Left ventricle myocardium inferior (tissue), 1 donor: ENCODE results near the gene PTPRN2. TPM values are rescaled to one million over a fixed set of nuclear protein-coding genes. Genes with fewer than 3 reads are reported as not detected.
"Not testable (repeated sequence)": the region's sequence is repeated elsewhere in the genome, so short reads cannot be mapped to it uniquely, and the experiment has no call there.

Experiments used
- DNase-seq: peaks from one replicate; pipeline ENCODE4 v3.0.0-alpha.2; 2020
- H3K27ac ChIP-seq: fragments of 200-600 bp; replicated peaks from 2 replicates; pipeline ENCODE4 v1.8.0; 2021
- H3K27me3 ChIP-seq: fragments of 200-600 bp; 2 replicates; pipeline ENCODE4 v1.8.0; 2021; ENCODE audit warnings: low read depth
- H3K36me3 ChIP-seq: fragments of 200-600 bp; 2 replicates; pipeline ENCODE4 v1.8.0; 2021
- H3K4me1 ChIP-seq: fragments of 200-600 bp; 2 replicates; pipeline ENCODE4 v1.8.0; 2021
- H3K4me3 ChIP-seq: fragments of 200-600 bp; 2 replicates; pipeline ENCODE4 v1.8.0; 2021; ENCODE audit warnings: mild to moderate bottlenecking, moderate library complexity
- H3K9me3 ChIP-seq: fragments of 200-600 bp; replicated peaks from 2 replicates; pipeline ENCODE4 v1.8.0; 2021
- intact Hi-C: fragments of 100-400 bp; cut with micrococcal nuclease; formaldehyde crosslinking; loops from one replicate; pipeline ENCODE4 v1.11.0; 2022
- total RNA-seq: library from RNA; stranded (reverse); fragmentation: NEBNext Ultra II Directional; extraction: Animal tissue kit (Norgen Biotek cat#: 25700); gene quantifications from one replicate; pipeline ENCODE4 v1.2.1, GENCODE V29; 2021
- TF ChIP-seq, protein P1 (sequence below): fragments of 200-600 bp; IDR thresholded peaks from 2 replicates; pipeline ENCODE4 v1.8.0; 2021; ENCODE audit warnings: antibody characterized with exemption, mild to moderate bottlenecking, borderline replicate concordance
- donor health status: DM: no; HTN: yes; CAD: no; lungs with severe emphysema.

The PTPRN2 gene
- total RNA-seq, 1 donor from 2014 or later: 1.3 TPM

DNA sequence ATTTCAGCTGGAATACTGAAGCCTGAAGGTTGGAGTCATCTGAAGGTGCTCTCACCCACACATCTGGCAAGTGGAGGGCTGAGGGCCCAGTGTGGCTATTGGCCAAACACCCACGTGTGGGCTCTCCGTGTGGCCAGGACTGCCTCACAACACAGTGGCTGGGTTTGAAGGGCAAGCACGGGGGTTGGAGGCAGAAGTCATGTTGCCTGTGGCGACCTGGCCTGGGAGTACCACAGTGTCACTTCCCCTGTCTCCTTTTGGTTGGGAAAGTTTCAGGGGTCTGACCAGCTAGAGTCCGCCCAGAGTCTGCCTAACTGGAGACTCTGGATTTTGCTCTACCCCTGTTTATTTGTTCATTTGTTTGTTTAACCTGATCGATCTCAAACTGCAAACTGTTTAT is 1081.4 kb downstream of the PTPRN2 start:
- DNase-seq: no peak
- intact Hi-C loops: no loop called here
- Histone ChIP-seq H3K27me3 (peaks cover 48% of the 10 kb centered on the region), H3K4me3 (no peak overlapping the region), H3K36me3 (no peaks in the 10 kb centered on the region), H3K27ac (no peak overlapping the region), H3K9me3 (peaks cover 33% of the 10 kb centered on the region), H3K4me1 (peaks cover 5% of the 10 kb centered on the region)
- TF ChIP-seq, protein P1, sequence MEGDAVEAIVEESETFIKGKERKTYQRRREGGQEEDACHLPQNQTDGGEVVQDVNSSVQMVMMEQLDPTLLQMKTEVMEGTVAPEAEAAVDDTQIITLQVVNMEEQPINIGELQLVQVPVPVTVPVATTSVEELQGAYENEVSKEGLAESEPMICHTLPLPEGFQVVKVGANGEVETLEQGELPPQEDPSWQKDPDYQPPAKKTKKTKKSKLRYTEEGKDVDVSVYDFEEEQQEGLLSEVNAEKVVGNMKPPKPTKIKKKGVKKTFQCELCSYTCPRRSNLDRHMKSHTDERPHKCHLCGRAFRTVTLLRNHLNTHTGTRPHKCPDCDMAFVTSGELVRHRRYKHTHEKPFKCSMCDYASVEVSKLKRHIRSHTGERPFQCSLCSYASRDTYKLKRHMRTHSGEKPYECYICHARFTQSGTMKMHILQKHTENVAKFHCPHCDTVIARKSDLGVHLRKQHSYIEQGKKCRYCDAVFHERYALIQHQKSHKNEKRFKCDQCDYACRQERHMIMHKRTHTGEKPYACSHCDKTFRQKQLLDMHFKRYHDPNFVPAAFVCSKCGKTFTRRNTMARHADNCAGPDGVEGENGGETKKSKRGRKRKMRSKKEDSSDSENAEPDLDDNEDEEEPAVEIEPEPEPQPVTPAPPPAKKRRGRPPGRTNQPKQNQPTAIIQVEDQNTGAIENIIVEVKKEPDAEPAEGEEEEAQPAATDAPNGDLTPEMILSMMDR: no peak

DNA sequence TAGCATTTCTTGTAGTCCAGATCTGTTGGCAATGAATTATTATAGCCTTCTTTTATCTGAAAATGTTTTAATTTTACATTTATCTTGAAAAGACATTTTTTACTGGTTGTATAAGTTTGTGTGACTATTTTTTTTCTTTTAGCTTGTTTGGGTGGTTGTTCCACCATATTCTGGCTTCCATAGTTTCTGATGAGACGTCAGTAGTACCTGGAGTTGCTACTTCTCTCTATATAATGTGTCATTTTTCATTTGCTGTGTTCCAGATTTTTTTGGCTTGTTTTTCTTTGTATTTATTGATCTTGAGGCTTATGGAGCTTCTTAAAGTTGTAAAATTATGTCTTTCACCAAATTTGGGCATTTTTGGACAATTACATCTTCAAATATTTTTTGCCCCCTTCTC is 1082.0 kb downstream of the PTPRN2 start:
- DNase-seq: no peak
- H3K9me3 ChIP-seq: peaks cover 28% of the 10 kb centered on the region
- no peak overlapping the region for H3K4me3 ChIP-seq
- peaks cover 48% of the 10 kb centered on the region for H3K27me3 ChIP-seq
- TF ChIP-seq, protein P1: no peak
- H3K36me3 ChIP-seq: no peaks in the 10 kb centered on the region
- H3K27ac ChIP-seq: no peak overlapping the region
- intact Hi-C loops: no loop called here
- H3K4me1 ChIP-seq: peaks cover 5% of the 10 kb centered on the region

DNA sequence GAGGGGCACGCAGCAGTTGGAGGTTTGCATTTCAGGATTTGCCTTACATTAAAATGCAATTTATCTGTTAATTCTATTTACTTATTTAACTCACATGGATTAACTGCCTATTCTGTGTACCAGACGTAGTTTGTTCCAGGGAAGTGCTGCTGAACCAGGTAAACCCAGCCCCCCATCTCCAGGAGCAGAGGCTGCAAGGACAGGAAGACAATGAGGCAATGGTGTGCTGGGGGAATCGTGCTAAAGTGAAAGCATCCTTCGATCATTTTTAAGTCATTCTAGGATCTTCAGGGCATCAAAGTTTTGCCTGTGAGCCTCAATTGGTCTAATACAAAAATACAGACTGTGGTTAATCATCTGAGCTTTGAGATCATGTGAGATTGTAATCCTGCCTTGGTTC is 1084.4 kb downstream of the PTPRN2 start:
- Histone ChIP-seq H3K4me3 (peak overlapping the region; percentile 45), H3K27me3 (peaks cover 47% of the 10 kb centered on the region), H3K4me1 (peaks cover 5% of the 10 kb centered on the region), H3K9me3 (peaks cover 28% of the 10 kb centered on the region), H3K36me3 (no peaks in the 10 kb centered on the region), H3K27ac (peak overlapping the region; percentile 70)
- DNase-seq: no peak
- intact Hi-C loops: no loop called here
- TF ChIP-seq, protein P1: no peak

DNA sequence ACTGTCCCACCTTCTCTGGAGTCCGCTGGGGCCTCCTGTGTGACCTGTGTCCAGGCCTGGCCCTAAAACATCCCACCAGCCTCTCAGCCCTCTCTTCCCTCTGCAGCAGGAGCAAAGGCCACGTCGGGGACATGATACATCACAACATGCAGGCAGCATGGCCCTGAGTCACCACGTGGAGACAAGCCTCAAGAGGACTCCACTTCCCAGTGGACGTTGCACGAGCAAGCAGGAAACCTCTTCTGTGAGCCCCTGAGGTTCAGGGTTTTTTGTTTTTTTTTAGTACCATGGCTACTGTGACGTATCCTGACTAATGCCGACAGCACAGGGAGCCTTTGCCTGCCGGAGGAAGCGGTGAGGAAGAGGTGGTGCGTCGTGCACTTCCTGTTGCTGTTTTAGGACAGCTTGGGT is 1084.9 kb downstream of the PTPRN2 start:
- TF ChIP-seq, protein P1: no peak
- Histone ChIP-seq H3K4me3 (peak overlapping the region; percentile 45), H3K9me3 (peaks cover 28% of the 10 kb centered on the region), H3K4me1 (peaks cover 5% of the 10 kb centered on the region), H3K36me3 (no peaks in the 10 kb centered on the region), H3K27me3 (peaks cover 45% of the 10 kb centered on the region), H3K27ac (peak overlapping the region; percentile 70)
- no peak for DNase-seq
- intact Hi-C loops: no loop called here

DNA sequence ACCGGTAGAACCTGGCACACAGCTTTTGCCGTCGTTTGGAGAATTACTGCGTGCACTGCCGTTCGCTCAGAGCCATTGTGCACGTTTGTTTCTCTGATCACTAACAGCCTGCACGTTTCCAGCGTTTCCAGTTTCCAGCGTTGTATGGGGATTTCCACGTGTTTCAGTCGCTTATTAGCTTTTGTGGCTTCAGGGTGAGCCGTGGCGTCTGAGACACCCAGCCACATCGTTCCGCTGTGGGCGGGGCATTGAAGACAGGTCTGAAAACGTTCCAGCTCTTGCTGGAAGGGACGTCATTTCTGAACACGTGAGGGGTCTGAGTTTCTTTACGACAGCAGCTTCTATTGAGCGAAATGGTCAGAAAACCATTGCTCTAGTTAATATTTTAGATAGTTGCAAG is 1086.0 kb downstream of the PTPRN2 start:
- DNase-seq: no peak
- TF ChIP-seq, protein P1: no peak

DNA sequence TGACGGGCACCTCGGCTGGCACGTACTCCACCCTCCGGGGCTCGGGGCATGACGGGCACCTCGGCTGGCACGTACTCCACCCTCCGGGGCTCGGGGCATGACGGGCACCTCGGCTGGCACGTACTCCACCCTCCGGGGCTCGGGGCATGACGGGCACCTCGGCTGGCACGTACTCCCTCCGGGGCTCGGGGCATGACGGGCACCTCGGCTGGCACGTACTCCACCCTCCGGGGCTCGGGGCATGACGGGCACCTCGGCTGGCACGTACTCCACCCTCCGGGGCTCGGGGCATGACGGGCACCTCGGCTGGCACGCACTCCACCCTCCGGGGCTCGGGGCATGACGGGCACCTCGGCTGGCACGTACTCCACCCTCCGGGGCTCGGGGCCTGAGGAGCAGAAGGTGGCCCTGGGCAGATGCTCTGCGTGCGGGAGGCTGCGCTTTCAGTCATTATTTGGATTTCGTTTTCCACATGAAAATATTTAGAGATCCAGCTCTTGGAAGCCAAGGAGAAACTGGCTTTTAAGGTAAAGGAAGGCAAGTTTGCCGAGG is 1086.6 kb downstream of the PTPRN2 start:
- Histone ChIP-seq H3K9me3 (peaks cover 22% of the 10 kb centered on the region), H3K27me3 (peaks cover 33% of the 10 kb centered on the region)
- intact Hi-C loops, H3K4me3 ChIP-seq, H3K27ac ChIP-seq, H3K36me3 ChIP-seq, H3K4me1 ChIP-seq, DNase-seq: not testable (repeated sequence)

More for the DNA sequence above, 1086.0 kb downstream of the PTPRN2 start:
- H3K27ac ChIP-seq: no peak overlapping the region
- peaks cover 5% of the 10 kb centered on the region for H3K4me1 ChIP-seq
- H3K27me3 ChIP-seq: peaks cover 38% of the 10 kb centered on the region
- no peaks in the 10 kb centered on the region for H3K36me3 ChIP-seq
- peaks cover 25% of the 10 kb centered on the region for H3K9me3 ChIP-seq
- intact Hi-C loops: no loop called here
- no peak overlapping the region for H3K4me3 ChIP-seq
